GM11168 (cell line): ENCODE results near the gene IFT122.
"Not testable (repeated sequence)": the region's sequence is repeated elsewhere in the genome, so short reads cannot be mapped to it uniquely, and the experiment has no call there.

Experiments
- in situ Hi-C: fragments of 300-500 bp; cut with MboI; formaldehyde crosslinking; loops from one replicate; pipeline ENCODE4 v1.12.0; 2022; ENCODE audit warnings: low sequenced_read_pairs; ENCODE audit not compliant: unreplicated experiment

IFT122 gene

GRCh38 chr3:129514110-129514509 is 74.1 kb downstream of the IFT122 start:
- in situ Hi-C loops = no loop called here

- in situ Hi-C loops = no loop called here
Observed at GRCh38 chr3:129514563-129514962, 74.5 kb downstream of the IFT122 start.

DNA sequence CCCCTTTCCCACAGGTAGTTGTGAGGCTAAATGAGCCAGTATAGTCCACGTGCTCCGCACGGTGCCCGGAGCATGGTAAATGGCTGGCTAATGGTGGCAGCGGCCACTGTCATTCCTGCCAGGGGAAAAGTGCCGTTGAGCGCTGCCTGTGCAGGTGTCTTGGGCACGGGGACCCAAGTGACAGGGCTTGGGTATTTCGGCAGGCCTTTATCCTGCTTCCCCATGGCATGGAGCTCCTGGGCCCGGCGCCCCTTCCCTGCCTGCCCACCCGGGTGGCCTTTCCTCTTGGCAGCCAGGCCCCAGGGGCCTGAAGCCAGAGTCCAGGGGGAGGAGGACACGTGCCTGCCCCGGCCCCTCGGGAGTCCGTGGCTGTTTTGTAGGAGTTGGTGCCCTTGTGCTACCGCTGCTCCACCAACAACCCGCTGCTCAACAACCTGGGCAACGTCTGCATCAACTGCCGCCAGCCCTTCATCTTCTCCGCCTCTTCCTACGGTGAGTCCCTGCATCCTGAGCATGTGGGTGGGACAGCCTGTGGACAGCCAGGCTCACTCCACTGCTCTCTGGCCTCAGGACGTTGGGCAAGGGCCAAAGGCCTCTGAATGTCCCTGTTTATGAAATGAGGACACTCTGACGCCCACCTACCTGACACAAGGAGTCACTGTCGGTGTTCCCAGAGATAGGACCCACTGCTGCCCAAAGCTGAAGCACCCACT is 75.2 kb downstream of the IFT122 start:
- in situ Hi-C loops = not testable (repeated sequence)

DNA sequence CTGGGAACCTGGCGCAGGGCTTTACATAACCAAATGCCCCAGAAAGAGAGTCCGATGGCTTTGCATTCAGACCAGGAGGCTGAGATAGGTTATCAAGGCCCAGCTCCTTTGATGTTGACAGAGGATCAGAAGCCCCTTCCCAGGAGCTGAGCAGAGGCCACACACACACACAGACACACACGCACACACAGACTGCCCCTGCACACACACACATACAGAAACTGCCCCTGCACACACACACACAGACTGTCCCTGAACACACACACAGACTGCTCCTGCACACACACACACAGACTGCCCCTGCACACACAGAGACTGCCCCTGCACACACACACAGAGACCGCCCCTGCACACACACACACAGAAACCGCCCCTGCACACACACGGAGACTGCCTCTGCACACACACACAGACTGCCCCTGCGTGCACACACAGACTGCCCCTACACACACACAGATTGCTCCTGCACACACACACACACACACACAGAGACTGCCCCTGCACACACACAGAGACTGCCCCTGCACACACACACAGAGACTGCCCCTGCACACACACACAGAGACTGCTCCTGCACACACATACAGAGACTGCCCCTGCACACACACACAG is 75.9 kb downstream of the IFT122 start:
- in situ Hi-C loops = not testable (repeated sequence)

DNA sequence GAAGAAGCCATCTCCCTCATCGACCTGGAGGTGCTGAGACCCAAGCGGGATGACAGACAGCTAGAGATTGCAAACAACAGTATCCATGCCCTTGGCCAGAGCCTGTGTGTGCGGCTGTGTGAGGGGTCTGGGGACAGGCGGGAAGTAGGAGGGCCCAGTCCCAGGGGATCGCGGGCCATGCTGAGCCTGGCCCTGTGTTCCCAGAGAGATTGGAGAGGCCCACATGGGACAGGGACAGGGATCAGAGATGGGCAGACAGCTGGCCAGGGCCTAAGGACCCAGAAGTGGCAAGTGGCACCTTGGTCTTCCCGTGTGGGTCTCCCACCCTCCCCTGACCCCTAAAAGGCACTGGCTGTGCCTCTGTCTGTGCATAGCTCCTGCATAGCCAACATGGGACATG is 77.5 kb downstream of the IFT122 start:
- in situ Hi-C loops = no loop called here

GRCh38 chr3:129518038-129518561 is 78.1 kb downstream of the IFT122 start:
- in situ Hi-C loops = no loop called here

- in situ Hi-C loops = no loop called here
Observed at GRCh38 chr3:129518581-129518980, 78.6 kb downstream of the IFT122 start.

DNA sequence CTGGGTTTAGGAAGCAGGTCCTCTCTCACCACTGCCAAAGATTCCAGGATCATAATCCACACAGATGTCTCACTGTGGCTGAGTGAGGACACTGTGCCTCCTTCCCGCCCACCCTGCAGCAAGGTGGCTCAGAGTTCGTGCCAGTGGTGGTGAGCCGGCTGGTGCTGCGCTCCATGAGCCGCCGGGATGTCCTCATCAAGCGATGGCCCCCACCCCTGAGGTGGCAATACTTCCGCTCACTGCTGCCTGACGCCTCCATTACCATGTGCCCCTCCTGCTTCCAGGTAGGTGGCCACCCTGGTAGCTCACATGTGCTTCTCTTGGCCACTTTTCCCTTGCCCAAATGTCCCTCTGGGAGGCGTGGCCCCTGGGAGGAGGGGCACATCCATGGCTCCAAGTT is 79.4 kb downstream of the IFT122 start:
- in situ Hi-C loops = no loop called here

DNA sequence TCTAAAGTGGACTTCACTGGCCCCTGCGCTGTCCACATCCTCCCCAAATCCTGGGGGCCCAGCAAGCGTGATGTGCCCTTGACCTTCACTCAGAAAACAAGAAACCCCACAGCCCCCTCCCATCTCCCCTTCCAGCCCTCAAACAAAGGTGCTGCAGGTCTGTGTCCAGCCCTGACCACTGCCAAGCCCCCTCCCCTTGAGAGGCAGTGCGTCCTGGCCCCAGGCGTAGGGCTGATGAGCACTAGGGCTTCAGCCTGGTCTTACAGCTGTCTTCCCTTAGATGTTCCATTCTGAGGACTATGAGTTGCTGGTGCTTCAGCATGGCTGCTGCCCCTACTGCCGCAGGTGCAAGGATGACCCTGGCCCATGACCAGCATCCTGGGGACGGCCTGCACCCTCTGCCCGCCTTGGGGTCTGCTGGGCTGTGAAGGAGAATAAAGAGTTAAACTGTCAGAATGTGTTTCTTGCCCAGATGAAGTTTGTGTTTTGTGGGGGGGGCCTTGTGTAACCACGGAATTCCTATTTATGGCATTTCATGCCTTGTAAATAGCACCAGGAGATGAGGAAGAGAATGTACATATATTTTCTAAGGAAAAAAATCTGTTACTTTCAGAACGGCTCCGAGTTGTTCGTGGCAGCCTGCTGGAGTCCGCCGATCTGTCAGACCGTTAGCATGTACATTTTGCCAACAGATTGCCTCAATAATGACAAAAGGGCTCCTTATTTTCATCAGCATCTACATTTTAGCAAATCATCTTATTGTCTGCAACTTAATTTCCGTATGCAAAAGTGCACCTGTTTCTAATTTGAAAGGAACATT is 80.1 kb downstream of the IFT122 start:
- in situ Hi-C loops = no loop called here

DNA sequence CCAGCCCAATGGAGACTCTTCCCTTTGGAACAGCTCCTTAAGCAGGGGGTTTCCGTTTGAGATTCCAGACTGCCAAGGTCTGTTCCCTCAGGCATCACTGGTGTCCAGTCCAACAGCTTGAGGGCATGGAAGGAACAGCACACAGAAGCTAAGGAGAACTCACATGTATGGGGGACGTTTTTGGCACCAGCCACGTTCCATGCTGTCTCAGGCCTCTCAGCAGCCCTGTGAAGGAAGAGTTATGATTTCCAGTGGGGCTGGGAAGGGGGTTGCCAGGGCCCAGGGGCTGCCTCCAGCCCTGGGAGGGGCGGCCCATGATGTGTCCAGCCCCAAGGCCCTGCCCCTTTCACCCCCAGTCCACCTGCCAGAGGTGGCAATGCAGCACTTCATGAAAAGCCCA is 80.9 kb downstream of the IFT122 start:
- in situ Hi-C loops = no loop called here

GRCh38 chr3:129521611-129522010 is 81.6 kb downstream of the IFT122 start:
- in situ Hi-C loops = no loop called here

DNA sequence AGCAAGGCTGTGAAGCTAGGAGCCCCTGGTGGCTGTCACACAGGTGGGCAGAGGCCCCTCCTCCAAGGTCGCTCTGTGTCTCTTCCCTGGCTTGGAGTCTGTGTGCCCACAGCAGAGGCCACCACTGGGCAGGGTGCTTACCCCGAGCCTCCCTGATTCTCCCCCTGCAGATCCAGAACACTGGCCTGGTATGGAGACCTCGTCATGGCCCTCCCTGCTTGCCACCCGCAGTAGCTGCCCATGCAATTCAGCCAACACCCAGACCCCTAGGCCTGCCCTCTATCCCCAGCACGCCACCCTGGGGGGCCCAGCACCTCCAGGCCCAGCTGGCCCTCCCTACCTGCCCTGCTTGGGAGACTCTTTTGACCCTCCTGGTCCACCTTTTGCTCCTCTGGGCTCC is 82.9 kb downstream of the IFT122 start:
- in situ Hi-C loops = no loop called here

- in situ Hi-C loops = no loop called here
Observed at GRCh38 chr3:129524081-129524480, 84.1 kb downstream of the IFT122 start.

GRCh38 chr3:129525341-129525968 is 85.4 kb downstream of the IFT122 start:
- in situ Hi-C loops = no loop called here

- in situ Hi-C loops = no loop called here
Observed at GRCh38 chr3:129526121-129526900, 86.3 kb downstream of the IFT122 start.

DNA sequence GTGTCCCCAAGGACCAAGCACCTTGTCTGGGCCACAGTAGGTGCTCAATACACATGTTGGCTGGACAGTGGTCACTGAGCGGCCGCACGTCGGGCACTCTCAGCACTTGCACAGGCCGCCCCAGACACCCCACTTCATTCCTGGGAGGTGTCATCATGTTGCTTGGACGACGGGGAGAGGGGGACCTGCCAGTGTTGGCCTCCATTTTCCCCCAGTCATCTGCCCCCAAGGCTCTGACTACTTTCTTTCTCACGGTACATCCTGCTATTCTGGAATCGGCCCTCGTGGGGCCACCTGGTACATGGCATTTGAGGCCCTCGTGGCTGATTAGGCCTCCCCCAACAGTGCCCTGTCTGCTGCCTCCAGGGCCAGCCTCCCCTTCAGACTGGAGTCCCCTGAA is 87.2 kb downstream of the IFT122 start:
- in situ Hi-C loops = no loop called here

DNA sequence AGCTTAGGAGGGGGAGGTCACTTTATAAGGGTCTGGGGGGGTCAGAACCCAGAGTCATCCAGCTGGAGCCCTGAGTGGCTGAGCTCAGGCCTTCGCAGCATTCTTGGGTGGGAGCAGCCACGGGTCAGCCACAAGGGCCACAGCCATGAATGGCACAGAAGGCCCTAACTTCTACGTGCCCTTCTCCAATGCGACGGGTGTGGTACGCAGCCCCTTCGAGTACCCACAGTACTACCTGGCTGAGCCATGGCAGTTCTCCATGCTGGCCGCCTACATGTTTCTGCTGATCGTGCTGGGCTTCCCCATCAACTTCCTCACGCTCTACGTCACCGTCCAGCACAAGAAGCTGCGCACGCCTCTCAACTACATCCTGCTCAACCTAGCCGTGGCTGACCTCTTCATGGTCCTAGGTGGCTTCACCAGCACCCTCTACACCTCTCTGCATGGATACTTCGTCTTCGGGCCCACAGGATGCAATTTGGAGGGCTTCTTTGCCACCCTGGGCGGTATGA is 88.6 kb downstream of the IFT122 start, which contains the start of gene RHO:
RHO (plus strand) TSS at position 51 of the 512 bp plus-strand sequence; CDS start at position 146, 95 bp downstream.
- in situ Hi-C loops = no loop called here

GRCh38 chr3:129529436-129530210 is 89.6 kb downstream of the IFT122 start:
- in situ Hi-C loops = no loop called here
